ENCODE measurements around the gene RBM11. TPM values are rescaled to one million over a fixed set of nuclear protein-coding genes. Genes with fewer than 3 reads are reported as not detected.

Gene RBM11
- total RNA-seq, 6 donors from 2014 or later = 1.2 to 5.4 (median 1.7) TPM

GRCh38 chr21:14223365-14223764 is 7.4 kb downstream of the RBM11 start:
- ATAC-seq (ENCODE audit: low FRiP score in 2 of 2) = no peak
- TF ChIP-seq POLR2A (IDR thresholded peaks at IDR 0.05) (no peak), EP300 (IDR thresholded peaks at IDR 0.05) (no peak), POLR2AphosphoS5 (IDR thresholded peaks at IDR 0.05) (no peak), CTCF (IDR thresholded peaks at IDR 0.05) (no peak)
- H3K27me3 ChIP-seq = no peaks in the 10 kb centered on the region
- H3K4me1 ChIP-seq = no peaks in the 10 kb centered on the region
- DNase-seq = no peak
- WGBS, 2 donors = 93 to 96% methylated on average over 1 of the region's 1 CpG
- H3K27ac ChIP-seq = no peak overlapping the region
- H3K9me3 ChIP-seq = peaks cover 0 to under 1% (median 0%) of the 10 kb centered on the region in 4 donors
- H3K4me3 ChIP-seq = no peak overlapping the region
- H3K36me3 ChIP-seq = no peaks in the 10 kb centered on the region

DNA sequence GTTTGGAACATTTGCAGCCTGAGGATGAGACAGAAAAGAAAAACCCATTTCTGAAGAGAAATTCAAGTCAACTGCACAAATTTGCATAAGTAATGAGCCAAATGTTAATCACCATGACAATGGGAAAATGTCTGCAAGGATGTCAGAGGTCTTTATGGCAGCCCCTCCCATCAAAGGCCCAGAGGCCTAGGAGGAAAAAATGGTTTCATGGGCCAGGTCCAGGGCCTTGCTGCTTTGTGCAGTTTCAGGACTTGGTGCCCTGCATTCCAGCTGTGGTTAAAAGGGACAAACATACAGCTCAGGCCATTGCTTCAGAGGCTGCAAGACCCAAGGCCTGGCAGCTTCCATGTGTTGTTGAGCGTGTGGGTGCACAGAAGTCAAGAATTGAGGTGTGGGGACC is 13.4 kb downstream of the RBM11 start:
- H3K9me3 ChIP-seq = peaks cover 0 to 14% (median 6%) of the 10 kb centered on the region in 4 donors
- no peak overlapping the region for H3K27ac ChIP-seq
- no peaks in the 10 kb centered on the region for H3K27me3 ChIP-seq
- no peak for TF ChIP-seq POLR2A (IDR thresholded peaks at IDR 0.05)
- TF ChIP-seq EP300 (IDR thresholded peaks at IDR 0.05) = no peak
- no peak overlapping the region for H3K4me3 ChIP-seq
- H3K36me3 ChIP-seq = no peaks in the 10 kb centered on the region
- DNase-seq = no peak
- H3K4me1 ChIP-seq = no peaks in the 10 kb centered on the region
- no peak for ATAC-seq (ENCODE audit: low FRiP score in 2 of 2)
- 78% methylated on average over 1 of the region's 1 CpG; no CpG with 5 or more reads in 1 of the 2 donors for WGBS, 2 donors

DNA sequence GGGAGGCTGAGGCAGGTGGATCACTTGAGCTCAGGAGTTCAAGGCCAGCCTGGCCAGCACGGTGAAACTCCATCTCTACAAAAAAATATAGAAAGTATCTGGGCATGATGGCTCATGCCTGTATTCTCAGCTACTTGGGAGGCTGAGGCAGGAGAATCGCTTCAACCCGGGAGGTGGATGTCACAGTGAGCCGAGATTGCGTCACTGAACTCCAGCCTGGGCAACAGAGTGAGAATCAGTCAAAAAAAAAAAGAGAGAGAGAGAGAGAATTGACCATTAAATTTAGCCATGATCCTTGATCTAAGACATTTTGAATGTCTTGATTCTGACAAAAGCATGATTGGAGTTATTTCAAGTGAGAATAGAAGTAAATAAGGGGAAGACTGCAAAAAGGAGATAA is 19.1 kb downstream of the RBM11 start:
- ATAC-seq (ENCODE audit: low FRiP score in 2 of 2) (no peak), DNase-seq (no peak)
- WGBS, 2 donors = 76 to 82% methylated on average over 5 of the region's 5 CpGs

DNA sequence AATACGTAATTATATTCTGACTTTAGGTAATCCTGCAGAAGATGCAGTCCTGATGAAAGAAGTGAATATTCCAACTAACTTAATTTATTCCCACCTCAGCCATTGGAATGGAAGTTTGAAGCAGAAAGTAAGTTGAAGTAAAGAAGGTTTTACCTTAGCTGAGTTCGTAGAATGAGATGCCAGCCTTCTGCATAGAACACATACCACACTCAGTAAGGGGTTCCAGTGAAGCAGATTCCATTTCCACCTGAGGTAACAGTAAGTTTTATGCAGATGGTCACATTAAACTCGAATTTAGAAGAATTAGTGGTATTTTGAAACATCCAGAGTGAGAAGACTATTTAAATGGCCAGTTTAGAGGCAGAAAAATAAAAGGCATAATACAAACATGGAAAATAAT is 20.2 kb downstream of the RBM11 start:
- Histone ChIP-seq H3K4me1 (no peaks in the 10 kb centered on the region), H3K36me3 (no peaks in the 10 kb centered on the region), H3K27ac (no peak overlapping the region), H3K27me3 (no peaks in the 10 kb centered on the region), H3K4me3 (no peak overlapping the region), H3K9me3 (no peaks in the 10 kb centered on the region)
- TF ChIP-seq POLR2A (IDR thresholded peaks at IDR 0.05) (no peak), EP300 (IDR thresholded peaks at IDR 0.05) (no peak), CTCF (IDR thresholded peaks at IDR 0.05) (no peak), POLR2AphosphoS5 (IDR thresholded peaks at IDR 0.05) (no peak)
- no peak for ATAC-seq (ENCODE audit: low FRiP score in 2 of 2)
- WGBS, 2 donors = 51 to 56% methylated on average over 3 of the region's 3 CpGs
- no peak for DNase-seq

More for the DNA sequence above, 19.1 kb downstream of the RBM11 start:
- H3K27me3 ChIP-seq = no peaks in the 10 kb centered on the region
- no peak overlapping the region for H3K27ac ChIP-seq
- H3K4me1 ChIP-seq = no peaks in the 10 kb centered on the region
- TF ChIP-seq CTCF (IDR thresholded peaks at IDR 0.05) (no peak), EP300 (IDR thresholded peaks at IDR 0.05) (no peak), POLR2A (IDR thresholded peaks at IDR 0.05) (no peak), POLR2AphosphoS5 (IDR thresholded peaks at IDR 0.05) (no peak)
- H3K36me3 ChIP-seq = no peaks in the 10 kb centered on the region
- H3K4me3 ChIP-seq = no peak overlapping the region
- H3K9me3 ChIP-seq = no peaks in the 10 kb centered on the region

DNA sequence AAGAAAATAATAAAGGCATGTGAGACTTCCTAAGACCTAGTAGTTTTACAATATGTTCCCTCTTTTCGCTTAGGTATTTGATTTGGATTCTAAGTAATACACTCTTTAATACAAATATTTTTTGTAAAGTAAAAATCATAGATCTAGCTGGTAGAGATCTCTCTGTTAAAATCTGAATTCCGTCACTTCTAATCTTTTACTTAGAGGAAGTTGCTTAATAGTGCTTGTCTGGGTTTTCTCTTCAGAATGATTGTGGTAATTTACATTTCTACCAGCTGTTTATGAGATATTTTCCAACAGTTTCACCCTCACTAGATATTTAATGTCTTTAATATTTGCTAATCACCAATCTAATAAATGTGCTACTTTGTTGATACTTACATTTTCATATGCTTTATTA is 23.3 kb downstream of the RBM11 start:
- H3K27ac ChIP-seq = no peak overlapping the region
- DNase-seq (no peak), ATAC-seq (ENCODE audit: low FRiP score in 2 of 2) (no peak)
- TF ChIP-seq CTCF (IDR thresholded peaks at IDR 0.05) = no peak
- no peak for TF ChIP-seq EP300 (IDR thresholded peaks at IDR 0.05)
- no peak for TF ChIP-seq POLR2A (IDR thresholded peaks at IDR 0.05)
- TF ChIP-seq POLR2AphosphoS5 (IDR thresholded peaks at IDR 0.05) = no peak
- H3K9me3 ChIP-seq = no peaks in the 10 kb centered on the region
- no peaks in the 10 kb centered on the region for H3K36me3 ChIP-seq
- no peak overlapping the region for H3K4me3 ChIP-seq
- H3K4me1 ChIP-seq = no peaks in the 10 kb centered on the region
- 64 to 69% methylated on average over 2 of the region's 2 CpGs for WGBS, 2 donors
- no peaks in the 10 kb centered on the region for H3K27me3 ChIP-seq

All from upper lobe of left lung (tissue), 6 donors.